ENCODE measurements around the gene KEAP1.

DNA sequence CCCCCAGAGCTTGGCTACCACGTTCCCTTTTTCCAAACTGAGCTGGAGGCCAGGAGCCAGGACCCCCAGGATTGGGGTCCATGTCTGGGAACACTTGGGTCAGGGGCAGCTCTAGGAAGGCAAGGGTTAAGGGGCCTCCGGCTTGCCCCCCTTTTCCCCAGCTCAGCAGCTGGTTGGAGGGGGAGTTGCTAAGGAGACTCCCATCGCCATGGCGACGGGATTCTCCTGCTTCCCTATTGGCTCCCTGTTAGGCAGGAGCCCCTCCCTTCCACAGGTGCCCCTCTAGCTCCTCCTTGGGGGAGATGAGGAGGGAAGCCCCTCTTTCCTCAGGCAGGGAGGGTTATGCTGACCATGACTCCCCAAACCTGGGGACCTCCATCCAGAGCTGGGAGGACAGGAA, 48.9 kb downstream of the KEAP1 start:
- TF ChIP-seq, protein P1, sequence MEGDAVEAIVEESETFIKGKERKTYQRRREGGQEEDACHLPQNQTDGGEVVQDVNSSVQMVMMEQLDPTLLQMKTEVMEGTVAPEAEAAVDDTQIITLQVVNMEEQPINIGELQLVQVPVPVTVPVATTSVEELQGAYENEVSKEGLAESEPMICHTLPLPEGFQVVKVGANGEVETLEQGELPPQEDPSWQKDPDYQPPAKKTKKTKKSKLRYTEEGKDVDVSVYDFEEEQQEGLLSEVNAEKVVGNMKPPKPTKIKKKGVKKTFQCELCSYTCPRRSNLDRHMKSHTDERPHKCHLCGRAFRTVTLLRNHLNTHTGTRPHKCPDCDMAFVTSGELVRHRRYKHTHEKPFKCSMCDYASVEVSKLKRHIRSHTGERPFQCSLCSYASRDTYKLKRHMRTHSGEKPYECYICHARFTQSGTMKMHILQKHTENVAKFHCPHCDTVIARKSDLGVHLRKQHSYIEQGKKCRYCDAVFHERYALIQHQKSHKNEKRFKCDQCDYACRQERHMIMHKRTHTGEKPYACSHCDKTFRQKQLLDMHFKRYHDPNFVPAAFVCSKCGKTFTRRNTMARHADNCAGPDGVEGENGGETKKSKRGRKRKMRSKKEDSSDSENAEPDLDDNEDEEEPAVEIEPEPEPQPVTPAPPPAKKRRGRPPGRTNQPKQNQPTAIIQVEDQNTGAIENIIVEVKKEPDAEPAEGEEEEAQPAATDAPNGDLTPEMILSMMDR (IDR thresholded peaks at IDR 0.05) = no peak
- TF ChIP-seq POLR2A (IDR thresholded peaks at IDR 0.05) = no peak

Data from testis (tissue), 2 donors.